ENCODE measurements around the gene CCBE1.

DNA sequence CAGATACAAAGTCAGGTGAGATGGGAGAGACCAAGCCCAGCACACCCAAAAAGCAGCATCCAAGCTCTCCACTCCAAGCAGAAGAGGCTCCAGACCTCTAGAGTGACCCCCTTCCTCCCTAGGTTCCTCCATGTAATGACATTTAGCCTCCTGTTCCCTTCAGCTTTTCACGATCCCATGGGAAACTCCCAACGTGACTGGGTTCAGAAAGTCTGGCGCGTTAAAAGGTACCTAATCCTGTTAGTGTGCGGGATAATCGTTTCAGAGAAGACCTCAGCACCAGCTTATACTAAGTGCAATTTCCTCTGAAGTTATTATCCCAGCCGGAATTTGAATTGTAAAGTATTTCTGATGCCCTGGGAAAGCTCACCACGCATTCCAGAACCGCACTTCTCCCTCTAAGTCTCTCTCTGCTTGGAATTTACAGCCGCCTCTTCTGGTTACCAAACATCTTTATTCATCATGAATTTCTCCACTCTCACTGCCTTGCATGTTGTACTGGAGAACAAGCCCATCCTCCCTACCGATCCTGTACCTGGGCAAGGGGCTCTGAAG lies 46.9 kb downstream of the CCBE1 start:
- no peak for TF ChIP-seq POLR2A (IDR thresholded peaks at IDR 0.05)
- TF ChIP-seq, protein P1, sequence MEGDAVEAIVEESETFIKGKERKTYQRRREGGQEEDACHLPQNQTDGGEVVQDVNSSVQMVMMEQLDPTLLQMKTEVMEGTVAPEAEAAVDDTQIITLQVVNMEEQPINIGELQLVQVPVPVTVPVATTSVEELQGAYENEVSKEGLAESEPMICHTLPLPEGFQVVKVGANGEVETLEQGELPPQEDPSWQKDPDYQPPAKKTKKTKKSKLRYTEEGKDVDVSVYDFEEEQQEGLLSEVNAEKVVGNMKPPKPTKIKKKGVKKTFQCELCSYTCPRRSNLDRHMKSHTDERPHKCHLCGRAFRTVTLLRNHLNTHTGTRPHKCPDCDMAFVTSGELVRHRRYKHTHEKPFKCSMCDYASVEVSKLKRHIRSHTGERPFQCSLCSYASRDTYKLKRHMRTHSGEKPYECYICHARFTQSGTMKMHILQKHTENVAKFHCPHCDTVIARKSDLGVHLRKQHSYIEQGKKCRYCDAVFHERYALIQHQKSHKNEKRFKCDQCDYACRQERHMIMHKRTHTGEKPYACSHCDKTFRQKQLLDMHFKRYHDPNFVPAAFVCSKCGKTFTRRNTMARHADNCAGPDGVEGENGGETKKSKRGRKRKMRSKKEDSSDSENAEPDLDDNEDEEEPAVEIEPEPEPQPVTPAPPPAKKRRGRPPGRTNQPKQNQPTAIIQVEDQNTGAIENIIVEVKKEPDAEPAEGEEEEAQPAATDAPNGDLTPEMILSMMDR (IDR thresholded peaks at IDR 0.05), result no peak
